HG02981 (cell line): ENCODE data around the gene PSG4.
"Not testable (repeated sequence)": the region's sequence is repeated elsewhere in the genome, so short reads cannot be mapped to it uniquely, and the experiment has no call there.

Source experiments
- ATAC-seq: cut with Tn5 transposase; IDR thresholded peaks from one replicate; pipeline ENCODE4 v1.9.1; 2021; ENCODE audit warnings: mild to moderate bottlenecking, moderate library complexity; ENCODE audit not compliant: unreplicated experiment

PSG4 gene

DNA sequence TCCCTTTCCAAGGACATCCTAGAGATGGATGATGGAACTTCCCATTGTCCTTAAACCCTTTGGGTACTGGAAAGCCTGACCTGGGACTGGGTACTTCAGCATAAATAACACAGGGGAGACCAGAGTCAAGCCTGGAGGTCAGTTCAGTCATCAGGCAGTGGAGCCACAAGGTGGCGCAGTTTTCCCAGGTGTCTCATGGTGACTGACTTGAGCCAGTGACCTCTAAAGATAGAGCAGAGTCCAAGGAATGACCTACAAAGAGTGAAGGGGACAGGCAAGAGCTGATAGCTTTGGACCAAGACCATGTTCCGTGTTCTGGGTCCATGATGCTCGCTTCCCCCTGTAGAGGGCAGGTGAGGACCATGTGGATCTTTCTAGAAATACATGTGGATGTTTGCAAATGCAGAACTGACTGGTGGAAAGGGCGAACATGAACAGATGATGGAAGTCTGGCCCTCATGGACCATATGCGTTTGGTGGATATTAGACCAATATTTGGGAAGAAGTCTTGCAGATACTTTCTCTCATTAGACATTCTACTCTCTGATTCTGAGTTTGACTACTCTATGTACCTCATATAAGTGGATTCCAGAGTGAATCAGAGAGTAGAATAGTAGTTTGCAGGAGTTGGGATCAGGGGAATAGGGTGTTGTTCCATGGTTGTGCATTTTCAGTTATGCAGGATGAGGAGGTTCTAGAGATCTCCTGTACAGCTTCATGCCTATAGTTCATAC is 6.6 kb downstream of the PSG4 start:
- ATAC-seq: not testable (repeated sequence)

DNA sequence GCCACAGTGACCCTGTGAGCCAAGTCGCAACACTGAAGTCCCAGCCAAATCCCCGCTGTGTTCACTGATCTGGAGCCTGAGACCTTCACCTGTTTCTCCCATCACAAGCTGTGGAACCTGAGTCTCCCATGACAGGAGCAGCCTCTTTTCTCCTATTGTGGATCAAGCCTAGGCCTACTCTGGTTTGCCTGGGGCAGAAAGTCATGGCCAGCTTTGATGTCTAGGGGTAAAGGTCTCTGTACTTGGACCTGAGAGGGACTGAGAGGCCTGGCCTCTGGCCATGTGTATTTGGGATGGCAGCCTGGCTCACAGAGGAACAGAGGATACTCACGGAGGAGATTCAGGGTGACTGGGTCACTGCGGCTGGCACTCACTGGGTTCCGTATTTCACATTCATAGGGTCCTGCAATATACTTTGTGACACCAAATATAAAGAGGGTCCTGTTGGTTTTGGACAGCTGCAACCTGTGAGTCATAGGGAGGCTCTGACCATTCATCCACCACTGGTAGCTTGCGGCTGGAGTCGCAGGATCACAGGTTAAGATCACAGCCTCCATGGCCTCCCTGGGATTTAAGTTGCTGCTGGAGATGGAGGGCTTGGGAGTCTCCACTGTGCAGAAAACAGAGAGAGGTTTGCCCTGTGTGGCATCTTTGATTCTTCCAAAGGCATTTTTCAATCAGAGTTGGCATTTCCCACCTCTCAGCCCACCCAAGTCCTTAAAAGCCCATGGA is 7.6 kb downstream of the PSG4 start:
- not testable (repeated sequence) for ATAC-seq

DNA sequence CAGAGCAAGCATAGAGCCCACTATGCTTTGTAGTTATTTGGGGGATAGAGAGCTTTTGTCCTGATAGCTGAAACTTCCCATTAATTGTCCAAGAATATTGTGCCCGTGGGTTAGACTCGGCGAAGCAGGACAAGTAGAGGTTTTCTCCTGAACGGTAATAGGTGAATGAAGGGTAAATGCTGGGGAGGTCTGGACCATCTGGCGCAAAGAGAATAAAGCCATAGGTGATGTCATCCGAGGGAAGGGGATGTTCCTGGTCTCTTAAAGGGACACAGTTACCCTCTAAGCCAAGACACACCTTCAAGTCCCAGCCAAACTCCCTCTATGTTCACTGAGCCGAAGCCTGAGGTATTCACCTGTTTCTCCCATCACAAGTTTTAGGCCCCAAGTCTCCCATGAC is 11.0 kb downstream of the PSG4 start:
- not testable (repeated sequence) for ATAC-seq

DNA sequence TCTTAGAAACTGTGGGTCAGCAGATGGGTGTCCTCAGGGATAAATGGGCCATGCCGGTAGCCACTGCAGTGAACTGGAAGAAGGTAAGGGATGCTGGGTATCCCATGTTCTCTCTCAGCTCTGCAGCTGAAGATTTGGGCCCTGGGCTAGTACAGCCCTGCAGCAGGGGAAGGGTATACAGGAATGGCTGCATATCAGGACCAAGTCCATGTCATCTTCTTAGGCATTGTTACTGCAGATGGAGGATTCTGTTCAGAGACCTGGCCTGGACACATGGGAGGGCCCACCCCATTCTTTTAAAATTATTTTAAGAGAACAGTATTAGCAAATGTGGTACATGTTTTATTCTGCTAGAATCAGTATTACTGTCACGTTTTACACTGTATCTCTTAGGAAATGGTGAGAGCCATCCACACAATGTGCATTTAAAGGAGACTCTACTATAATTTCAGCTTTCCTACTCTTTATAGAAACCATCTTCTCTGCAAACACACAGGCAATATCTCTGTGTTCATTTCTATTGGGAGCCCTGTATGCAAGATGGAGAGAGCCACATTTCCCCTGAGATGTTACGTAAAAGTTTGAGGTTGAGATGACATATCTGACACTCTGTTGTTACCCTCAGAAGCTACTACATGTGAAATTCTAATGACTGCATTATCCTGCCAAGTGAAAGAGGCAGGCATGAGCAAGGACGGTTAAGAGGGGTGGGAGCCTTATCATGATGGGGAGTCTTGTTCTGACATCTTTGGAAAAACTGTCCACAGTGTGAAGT is 12.9 kb downstream of the PSG4 start:
- ATAC-seq: not testable (repeated sequence)

DNA sequence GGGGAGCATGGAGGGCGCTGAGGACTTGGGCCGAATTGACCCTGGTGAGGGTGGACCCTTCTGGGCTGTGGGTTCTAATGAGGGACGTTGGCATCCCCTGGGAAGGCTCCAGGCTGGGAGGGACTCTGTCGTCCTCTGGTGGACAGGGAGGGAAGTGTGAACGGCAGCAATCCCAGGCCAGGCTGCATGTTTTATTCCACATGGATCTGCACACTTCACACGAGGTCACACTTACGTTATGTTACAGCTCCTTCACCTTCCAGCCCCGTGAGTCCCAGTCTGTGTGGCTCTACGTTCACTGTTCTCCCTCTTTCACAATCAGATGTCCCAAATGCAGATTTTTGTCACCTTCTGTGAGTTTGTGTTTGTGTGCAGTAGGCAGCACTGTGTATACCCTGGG is 17.3 kb downstream of the PSG4 start:
- not testable (repeated sequence) for ATAC-seq

DNA sequence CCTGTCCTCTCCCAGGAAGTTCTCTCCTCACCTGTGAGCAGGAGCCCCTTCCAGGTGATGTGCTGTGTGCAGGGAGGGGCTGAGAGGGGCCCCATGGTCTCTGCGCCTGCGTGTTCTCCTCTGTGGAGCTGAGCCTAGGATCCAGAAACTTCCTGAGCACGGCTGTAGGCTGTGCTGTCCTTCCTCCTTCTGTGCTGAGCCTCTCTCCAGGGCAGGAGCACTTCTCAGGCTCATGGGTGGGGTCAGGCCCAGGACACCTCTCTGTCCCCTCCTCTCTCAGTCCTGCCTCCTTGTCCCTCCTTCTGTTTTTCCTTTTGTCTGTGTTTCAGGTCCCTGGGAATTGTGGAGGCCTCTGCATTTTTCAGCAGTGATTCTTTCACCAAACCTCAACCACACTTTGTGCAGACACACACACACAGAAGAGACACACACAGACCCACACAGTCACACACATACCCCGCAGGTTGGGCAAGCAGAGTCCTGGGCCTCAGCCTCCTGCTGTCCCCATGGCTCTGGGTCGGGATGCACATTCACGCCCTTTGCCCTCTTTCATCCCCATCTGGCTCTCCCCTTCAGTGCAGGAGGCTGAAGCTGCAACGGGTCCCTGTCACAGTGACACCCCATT is 19.0 kb downstream of the PSG4 start, which contains the start of gene PSG5:
Gene PSG5, minus strand, starts transcription at position 226 of the 625 bp plus-strand sequence. Its CDS starts 131 bp downstream, at position 95.
- not testable (repeated sequence) for ATAC-seq

DNA sequence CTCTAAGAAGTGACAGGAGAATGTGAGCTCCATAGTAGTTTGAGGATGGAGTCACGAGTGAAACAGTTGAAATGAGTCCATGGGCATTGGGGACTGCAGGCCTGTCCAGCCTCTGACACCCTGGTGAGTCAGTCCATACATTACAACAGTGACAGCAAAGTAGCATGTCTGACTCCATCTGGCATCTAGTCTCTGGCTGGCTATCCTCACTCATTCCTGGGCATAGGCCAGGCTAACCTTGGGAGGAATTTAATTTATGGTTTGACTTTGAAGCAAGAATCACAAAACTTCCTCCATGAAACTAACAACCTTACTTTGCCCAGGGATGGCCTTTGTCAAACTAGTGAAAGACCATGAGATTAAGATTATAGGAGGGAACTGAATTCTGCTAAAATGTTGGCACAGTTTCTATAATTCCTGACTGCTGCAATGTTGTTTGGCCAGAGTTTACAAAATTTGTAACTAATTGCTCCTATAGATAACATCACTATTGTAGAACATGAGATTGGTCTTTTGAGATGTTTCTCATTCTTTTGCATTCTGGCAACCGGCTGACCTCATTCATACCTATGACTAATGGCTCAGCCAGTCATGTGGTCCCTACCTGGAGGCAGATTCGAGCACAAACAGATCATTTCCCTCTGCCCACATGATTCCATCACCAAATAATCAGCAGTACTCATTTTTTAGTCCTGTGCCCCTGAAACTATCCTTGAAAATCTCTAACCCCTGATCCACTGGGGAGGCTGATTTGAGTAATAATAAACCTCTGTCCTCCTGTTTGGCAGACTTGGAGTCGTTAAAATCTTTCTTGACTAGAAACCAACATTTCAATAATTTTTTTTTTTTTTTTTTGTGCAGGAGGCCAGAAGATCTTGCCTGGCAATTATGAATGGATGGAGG is 23.3 kb downstream of the PSG4 start:
- not testable (repeated sequence) for ATAC-seq

DNA sequence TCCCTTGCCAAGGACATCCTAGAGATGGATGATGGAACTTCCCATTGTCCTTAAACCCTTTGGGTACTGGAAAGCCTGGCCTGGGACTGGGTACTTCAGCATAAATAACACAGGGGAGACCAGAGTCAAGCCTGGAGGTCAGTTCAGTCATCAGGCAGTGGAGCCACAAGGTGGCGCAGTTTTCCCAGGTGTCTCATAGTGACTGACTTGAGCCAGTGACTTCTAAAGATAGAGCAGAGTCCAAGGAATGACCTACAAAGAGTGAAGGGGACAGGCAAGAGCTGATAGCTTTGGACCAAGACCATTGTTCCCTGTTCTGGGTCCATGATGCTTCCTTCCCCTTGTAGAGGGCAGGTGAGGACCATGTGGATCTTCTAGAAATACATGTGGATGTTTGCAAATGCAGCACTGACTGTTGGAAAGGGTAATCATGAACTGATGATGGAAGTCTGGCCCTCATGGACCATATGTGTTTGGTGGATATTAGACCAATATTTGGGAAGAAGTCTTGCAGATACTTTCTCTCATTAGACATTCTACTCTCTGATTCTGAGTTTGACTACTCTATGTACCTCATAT is 25.8 kb downstream of the PSG4 start:
- ATAC-seq: not testable (repeated sequence)

DNA sequence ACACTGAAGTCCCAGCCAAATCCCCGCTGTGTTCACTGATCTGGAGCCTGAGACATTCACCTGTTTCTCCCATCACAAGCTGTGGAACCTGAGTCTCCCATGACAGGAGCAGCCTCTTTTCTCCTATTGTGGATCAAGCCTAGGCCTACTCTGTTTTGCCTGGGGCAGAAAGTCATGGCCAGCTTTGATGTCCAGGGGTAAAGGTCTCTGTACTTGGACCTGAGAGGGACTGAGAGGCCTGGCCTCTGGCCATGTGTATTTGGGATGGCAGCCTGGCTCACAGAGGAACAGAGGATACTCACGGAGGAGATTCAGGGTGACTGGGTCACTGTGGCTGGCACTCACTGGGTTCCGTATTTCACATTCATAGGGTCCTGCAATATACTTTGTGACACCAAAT is 26.9 kb downstream of the PSG4 start:
- ATAC-seq: not testable (repeated sequence)

DNA sequence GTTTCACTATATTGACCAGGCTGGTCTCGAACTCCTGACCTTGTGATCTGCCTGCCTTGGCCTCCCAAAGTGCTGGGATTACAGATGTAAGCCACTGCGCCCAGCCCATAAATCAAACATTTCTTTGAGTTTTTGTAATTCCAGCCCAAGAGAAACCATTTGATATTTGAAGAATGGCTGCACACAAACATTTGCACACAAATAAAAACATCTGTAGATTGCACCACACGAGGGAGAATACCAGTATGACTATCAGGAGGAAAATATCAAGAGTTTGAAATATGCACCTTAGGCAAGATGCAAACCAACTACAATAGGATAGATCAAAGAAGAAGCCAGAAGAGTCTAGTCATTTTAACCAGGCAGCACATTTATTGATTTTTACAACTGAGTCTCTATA is 39.5 kb downstream of the PSG4 start:
- not testable (repeated sequence) for ATAC-seq

DNA sequence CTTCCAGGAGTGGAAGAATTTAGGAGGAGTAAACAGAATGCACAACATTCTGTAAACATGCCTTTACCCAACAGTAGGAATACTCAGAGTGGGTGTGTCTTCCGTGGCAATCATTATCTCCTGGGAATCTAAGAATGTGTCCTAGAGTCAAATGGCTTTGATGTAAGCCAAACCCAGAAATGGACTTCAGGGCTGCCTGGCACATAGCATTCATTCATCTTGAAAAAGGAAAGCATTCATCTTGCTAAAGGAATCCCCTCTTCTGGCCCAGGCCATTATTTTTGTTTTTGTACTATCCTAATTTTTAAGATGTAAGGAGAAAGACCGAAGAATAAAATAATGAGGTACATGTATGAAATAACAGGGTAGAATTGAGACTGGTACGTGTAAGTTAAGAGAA is 42.3 kb downstream of the PSG4 start:
- not testable (repeated sequence) for ATAC-seq

DNA sequence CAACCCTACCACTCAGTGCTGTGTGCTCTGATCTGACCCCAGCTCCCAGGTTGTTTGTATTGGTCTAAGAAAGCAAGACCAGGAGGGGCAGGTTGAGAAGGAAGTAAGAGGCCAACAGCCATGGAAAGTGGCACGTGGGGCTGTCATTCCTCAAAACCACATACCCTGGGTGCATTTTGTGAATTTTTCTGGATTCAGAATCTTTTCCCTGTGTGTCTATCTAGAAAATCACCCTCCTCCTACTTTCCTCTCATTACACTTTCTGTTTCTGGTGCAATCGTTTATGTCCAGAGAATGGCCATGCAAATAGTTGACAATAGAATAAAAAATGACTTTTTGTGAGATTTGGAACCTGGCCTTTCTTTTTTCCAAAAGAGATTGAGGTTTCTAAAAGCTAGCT is 43.2 kb downstream of the PSG4 start:
- not testable (repeated sequence) for ATAC-seq

DNA sequence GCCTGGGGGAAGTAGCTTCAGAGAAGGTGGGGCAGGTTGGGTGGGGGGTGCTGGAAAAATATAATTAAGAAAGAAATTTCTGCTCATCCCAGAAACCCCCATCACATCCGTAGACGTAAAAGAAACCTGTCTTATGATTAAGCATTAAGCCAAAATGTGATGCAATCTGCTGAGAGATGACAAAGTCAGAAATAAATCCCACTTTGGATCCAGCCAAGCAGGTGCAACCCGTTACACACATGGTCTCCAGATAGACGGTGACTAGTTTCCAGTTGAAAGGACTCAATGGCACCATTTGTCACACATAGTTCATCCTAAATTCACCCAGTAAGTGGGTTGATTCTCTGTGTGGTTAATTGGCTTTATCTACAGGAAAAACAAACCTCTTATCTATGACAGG is 53.2 kb downstream of the PSG4 start:
- ATAC-seq: no peak

DNA sequence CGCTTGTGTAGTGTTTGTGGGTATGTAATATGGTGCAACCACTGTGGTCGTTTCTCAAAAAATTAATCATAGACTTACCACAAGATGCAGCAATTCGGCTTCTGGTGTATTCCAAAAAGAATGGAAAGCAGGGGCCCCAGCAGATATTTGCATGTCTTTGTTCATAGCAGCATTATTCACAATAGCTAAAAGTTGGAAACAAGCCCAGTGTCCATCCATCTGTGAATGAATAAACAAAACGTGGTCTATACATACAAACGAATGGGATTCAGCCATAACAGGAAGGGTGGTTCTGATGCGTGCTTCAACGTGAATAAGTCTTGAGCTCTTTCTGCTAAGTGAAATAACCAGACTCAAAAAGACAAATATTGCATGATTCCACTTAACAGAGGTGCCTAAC is 55.6 kb downstream of the PSG4 start:
- ATAC-seq: not testable (repeated sequence)

DNA sequence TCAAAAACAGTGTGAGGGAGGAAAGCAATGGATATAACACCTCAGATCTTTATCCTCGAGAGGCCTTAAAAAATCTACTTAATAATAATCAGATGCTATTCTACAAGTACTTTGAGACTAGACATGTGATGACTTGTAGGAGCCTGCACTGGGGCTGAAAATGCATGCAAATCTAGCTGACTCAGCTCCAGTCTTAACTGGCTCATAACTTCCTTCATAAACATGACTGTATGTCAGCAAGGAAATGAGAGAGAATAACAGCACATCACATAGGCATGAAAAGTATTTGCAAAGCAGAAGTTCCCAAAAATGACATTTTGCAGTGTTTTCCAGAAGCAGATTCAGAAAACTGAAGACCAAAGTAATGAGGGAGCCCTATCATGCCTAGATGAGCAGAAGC is 57.2 kb downstream of the PSG4 start:
- ATAC-seq: no peak
